ENCODE data around the gene EHMT2. TPM values are rescaled to one million over a fixed set of nuclear protein-coding genes. Genes with fewer than 3 reads are reported as not detected.
"Not testable (repeated sequence)": the region's sequence is repeated elsewhere in the genome, so short reads cannot be mapped to it uniquely, and the experiment has no call there.

The EHMT2 gene
- total RNA-seq, 1 experiment from 2014 or later, result 65.7 TPM

DNA sequence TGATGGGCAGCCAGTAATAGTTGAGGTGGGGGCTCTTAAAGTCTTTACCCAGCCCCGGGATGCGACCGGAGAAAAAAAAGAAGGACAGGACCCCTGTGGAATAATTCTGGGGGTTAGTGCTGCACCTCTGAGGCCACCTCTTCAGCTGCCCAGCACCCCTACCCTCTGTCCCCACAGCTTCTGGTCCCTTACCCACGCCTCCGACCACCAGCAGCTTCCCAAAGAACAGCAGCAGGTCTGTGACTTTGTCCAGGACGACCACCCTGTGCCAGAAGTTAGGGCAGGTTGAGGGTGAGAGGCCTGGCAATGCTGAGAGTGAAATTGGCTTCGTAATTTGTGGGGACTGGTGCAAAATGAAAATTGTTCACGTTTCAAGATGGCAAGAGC is 32.7 kb downstream of the EHMT2 start:
- Histone ChIP-seq H3K36me3 (ENCODE audit: control insufficient read depth, insufficient read depth, low read length) (peaks cover 7% of the 10 kb centered on the region), H3K4me3 (ENCODE audit: low read depth, low read length) (no peak overlapping the region), H3K27me3 (replicated peaks; ENCODE audit: control insufficient read depth, insufficient read depth, low read length) (no peaks in the 10 kb centered on the region), H3K9me3 (no peaks in the 10 kb centered on the region), H3K4me1 (peaks cover 14% of the 10 kb centered on the region)
- Mint-ChIP-seq H3K27me3 (ENCODE audit: insufficient read depth, unreplicated experiment) (no peaks in the 10 kb centered on the region), H3K9me3 (ENCODE audit: unreplicated experiment) (no peaks in the 10 kb centered on the region), H3K4me1 (ENCODE audit: low read depth, unreplicated experiment) (peaks cover 24% of the 10 kb centered on the region), H3K36me3 (ENCODE audit: insufficient read depth, unreplicated experiment) (peaks cover 42% of the 10 kb centered on the region), H3K4me3 (ENCODE audit: unreplicated experiment) (no peak overlapping the region), H3K27ac (ENCODE audit: unreplicated experiment) (no peak overlapping the region)
- no peak for DNase-seq
- ChIA-PET CTCF (interaction anchor here (1.5 kb wide), 1 partner anchor 58 kb away, joined by 3 read pairs; the partner anchor contains the start of gene LSM2), POLR2A (interaction anchor here (3.3 kb wide), 1 partner anchor 38 kb away, joined by 40 read pairs; the partner anchor contains the start of gene HSPA1B)
- intact Hi-C loops (cut with micrococcal nuclease; ENCODE audit: unreplicated experiment), result loop anchor here (1.0 kb wide), 1 partner anchor 126 kb away; no protein-coding TSS in a partner anchor
- no TSS peak for BruUV-seq (replicated peaks)
- TF ChIP-seq, protein P1, sequence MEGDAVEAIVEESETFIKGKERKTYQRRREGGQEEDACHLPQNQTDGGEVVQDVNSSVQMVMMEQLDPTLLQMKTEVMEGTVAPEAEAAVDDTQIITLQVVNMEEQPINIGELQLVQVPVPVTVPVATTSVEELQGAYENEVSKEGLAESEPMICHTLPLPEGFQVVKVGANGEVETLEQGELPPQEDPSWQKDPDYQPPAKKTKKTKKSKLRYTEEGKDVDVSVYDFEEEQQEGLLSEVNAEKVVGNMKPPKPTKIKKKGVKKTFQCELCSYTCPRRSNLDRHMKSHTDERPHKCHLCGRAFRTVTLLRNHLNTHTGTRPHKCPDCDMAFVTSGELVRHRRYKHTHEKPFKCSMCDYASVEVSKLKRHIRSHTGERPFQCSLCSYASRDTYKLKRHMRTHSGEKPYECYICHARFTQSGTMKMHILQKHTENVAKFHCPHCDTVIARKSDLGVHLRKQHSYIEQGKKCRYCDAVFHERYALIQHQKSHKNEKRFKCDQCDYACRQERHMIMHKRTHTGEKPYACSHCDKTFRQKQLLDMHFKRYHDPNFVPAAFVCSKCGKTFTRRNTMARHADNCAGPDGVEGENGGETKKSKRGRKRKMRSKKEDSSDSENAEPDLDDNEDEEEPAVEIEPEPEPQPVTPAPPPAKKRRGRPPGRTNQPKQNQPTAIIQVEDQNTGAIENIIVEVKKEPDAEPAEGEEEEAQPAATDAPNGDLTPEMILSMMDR (IDR thresholded peaks at IDR 0.05; ENCODE audit: insufficient read depth in 1 of 2, low read depth in 1 of 2, low read length in 1 of 2, severe bottlenecking in 1 of 2, unreplicated experiment in 1 of 2), result no peak

DNA sequence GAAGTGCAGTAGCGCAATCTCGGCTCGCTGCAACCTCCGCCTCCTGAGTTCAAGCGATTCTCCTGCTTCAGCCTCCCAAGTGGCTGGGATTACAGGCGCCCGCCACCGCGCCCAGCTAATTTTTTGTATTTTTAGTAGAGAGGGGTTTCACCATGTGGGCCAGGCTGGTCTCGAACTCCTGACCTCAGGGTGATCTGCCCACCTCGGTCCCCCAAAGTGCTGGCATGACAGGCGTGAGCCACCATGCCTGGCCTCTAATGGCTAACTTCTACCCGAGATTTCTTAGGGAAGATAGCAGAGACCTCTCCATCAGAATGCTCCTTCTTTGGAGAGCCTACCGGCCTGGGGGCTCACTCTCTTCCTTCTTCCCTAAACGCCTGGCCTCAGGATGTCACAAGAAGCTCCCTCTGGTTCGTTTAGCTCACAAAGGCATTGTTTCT is 33.4 kb downstream of the EHMT2 start:
- Mint-ChIP-seq H3K27ac (ENCODE audit: unreplicated experiment) (peak overlapping the region; percentile 100), H3K36me3 (ENCODE audit: insufficient read depth, unreplicated experiment) (peaks cover 48% of the 10 kb centered on the region), H3K4me1 (ENCODE audit: low read depth, unreplicated experiment) (peaks cover 24% of the 10 kb centered on the region), H3K4me3 (ENCODE audit: unreplicated experiment) (peak overlapping the region; percentile 100)
- not testable (repeated sequence) for H3K9me3 Mint-ChIP-seq (ENCODE audit: unreplicated experiment); H3K36me3 ChIP-seq (ENCODE audit: control insufficient read depth, insufficient read depth, low read length); DNase-seq; H3K9me3 ChIP-seq; H3K27me3 ChIP-seq (replicated peaks; ENCODE audit: control insufficient read depth, insufficient read depth, low read length); H3K27me3 Mint-ChIP-seq (ENCODE audit: insufficient read depth, unreplicated experiment); BruUV-seq (replicated peaks)
- H3K4me1 ChIP-seq, result peaks cover 14% of the 10 kb centered on the region
- intact Hi-C loops (cut with micrococcal nuclease; ENCODE audit: unreplicated experiment), result loop anchor here (1.0 kb wide), 1 partner anchor 125 kb away; no protein-coding TSS in a partner anchor
- CTCF ChIA-PET, result interaction anchor here (0.6 to 1.8 kb wide), 6 partner anchors 34 to 183 kb away, joined by 3 to 10 read pairs (median 3); partner anchors contain the start of genes LSM2, LY6G5C and VARS1
- H3K4me3 ChIP-seq (ENCODE audit: low read depth, low read length), result peak overlapping the region; percentile 56
- POLR2A ChIA-PET, result interaction anchor here (0.6 to 3.3 kb wide), 6 partner anchors 16 to 1145 kb away, joined by 3 to 40 read pairs (median 4); partner anchors contain the start of gene HSPA1B

DNA sequence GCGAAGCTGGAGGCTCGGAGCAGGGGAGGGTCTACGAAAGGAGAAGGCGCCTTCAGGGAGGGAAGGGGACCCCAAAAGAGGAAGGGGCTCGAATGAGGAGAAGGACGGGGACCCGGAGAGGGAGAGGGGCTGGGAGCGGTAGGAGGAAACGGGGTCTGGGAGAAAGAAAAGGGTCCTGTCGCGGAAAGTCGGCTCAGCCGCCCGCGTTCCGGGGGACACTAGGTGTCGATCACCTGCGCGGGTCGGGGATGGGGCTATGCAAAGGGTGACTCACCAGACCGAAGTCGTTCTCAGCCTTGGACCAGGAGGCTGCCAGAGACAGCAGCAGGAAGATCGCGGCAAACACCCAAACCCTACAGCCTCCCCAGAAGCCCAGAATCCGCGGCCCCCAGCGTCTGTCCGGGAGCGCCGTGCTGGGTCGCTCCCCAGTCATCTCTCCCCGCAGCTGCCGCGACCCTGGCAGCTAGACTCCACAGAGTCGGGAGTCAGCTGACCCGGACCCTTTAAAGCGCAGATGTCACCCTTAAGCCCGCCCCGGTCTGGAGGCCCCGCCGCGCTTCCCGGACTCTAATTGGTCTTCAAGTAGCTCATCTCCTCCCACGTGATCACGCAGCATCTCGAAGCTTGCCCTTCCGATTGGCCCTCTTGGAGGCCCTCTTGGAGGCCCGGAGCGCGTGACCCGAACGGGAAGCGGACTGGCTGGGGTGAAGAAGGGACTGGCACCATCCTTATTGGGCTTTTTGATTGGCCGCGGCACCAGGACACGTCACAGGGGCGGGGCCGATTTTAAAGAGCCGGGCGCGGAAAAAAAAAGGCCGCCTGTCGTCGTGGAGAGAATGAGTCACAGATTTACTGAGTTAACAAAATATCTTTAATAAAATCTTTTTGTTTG is 34.9 kb downstream of the EHMT2 start, which contains the start of gene NEU1:
Gene NEU1 (minus strand): TSS at position 478 of the 892 bp plus-strand sequence. CDS start 45 bp downstream, at position 433.
- DNase-seq, result peak; percentile 99 to 100
- no peaks in the 10 kb centered on the region for H3K27me3 ChIP-seq (replicated peaks; ENCODE audit: control insufficient read depth, insufficient read depth, low read length)
- H3K4me3 ChIP-seq (ENCODE audit: low read depth, low read length), result peak within 1 kb of the TSS; percentile 76
- POLR2A ChIA-PET, result interaction anchor here (0.5 to 3.3 kb wide), 42 partner anchors 10 to 1109 kb away, joined by 3 to 40 read pairs (median 5); partner anchors contain the start of genes ABHD16A, APOM, ATF6B and BAG6
- H3K9me3 ChIP-seq, result no peaks in the 10 kb centered on the region
- CTCF ChIA-PET, result interaction anchor here (0.6 to 1.8 kb wide), 15 partner anchors 12 to 210 kb away, joined by 3 to 10 read pairs (median 3); partner anchors contain the start of genes BAG6, CLIC1, DDAH2 and LSM2
- Mint-ChIP-seq H3K4me3 (ENCODE audit: unreplicated experiment) (peak within 1 kb of the TSS; percentile 100), H3K27me3 (ENCODE audit: insufficient read depth, unreplicated experiment) (no peaks in the 10 kb centered on the region), H3K4me1 (ENCODE audit: low read depth, unreplicated experiment) (peaks cover 24% of the 10 kb centered on the region), H3K9me3 (ENCODE audit: unreplicated experiment) (no peaks in the 10 kb centered on the region), H3K27ac (ENCODE audit: unreplicated experiment) (peak within 1 kb of the TSS; percentile 100), H3K36me3 (ENCODE audit: insufficient read depth, unreplicated experiment) (peaks cover 54% of the 10 kb centered on the region)
- no TSS peak for BruUV-seq (replicated peaks)
- peaks cover 14% of the 10 kb centered on the region for H3K4me1 ChIP-seq
- intact Hi-C loops (cut with micrococcal nuclease; ENCODE audit: unreplicated experiment), result loop anchor here (1.0 to 2.0 kb wide), 6 partner anchors 15 to 182 kb away; partner anchors contain the start of genes EHMT2 and LSM2
- TF ChIP-seq, protein P1 (IDR thresholded peaks at IDR 0.05; ENCODE audit: insufficient read depth in 1 of 2, low read depth in 1 of 2, low read length in 1 of 2, severe bottlenecking in 1 of 2, unreplicated experiment in 1 of 2), result no peak
- H3K36me3 ChIP-seq (ENCODE audit: control insufficient read depth, insufficient read depth, low read length), result peaks cover 9% of the 10 kb centered on the region

All from Caco-2 (cell line).